K562 (cell line): ENCODE results near the gene OPRD1. TPM values are rescaled to one million over a fixed set of nuclear protein-coding genes. Genes with fewer than 3 reads are reported as not detected.

Experiments
- ATAC-seq: fragments of 200-7000 bp; cut with Tn5 transposase; 3 replicates; pipeline ENCODE4 v1.9.1; 2020; ENCODE audit warnings: moderate library complexity
- BruUV-seq: library from RNA; stranded (reverse); fragments of 400-500 nt; replicated peaks from 2 replicates; lab custom pipeline; 2021; lab: Mats Ljungman, UMichigan
- CTCF ChIA-PET: fragments of 300-600 bp; formaldehyde crosslinking; extraction: SDS; loops from one replicate; lab custom pipeline; 2021; ENCODE audit warnings: low intra/inter-chr PET ratio; lab: Yijun Ruan, JAX
- POLR2A ChIA-PET: fragments of 300-600, 350-650 bp; sonication (Branson Sonifier 250); formaldehyde crosslinking; extraction: SDS; loops from one replicate; lab custom pipeline; 2021; ENCODE audit warnings: antibody characterized with exemption, inconsistent platforms; lab: Yijun Ruan, JAX
- DNase-seq, 4 experiments: peaks; one replicate each; pipeline versions ENCODE4 v3.0.0 to v3.0.0-alpha.2; 2011 to 2018; ENCODE audit warnings: low spot score in 3 of 4, mixed read lengths in 3 of 4; ENCODE audit errors: extremely low read depth in 1 of 4
- FAIRE-seq: peaks from 2 replicates; lab custom pipeline; 2011; peaks lifted over from hg19 to GRCh38; lab: Jason Lieb, UNC
- H2AFZ ChIP-seq: 2 replicates; pipeline ENCODE4 v1.6.0; 2011; ENCODE audit warnings: low read depth, low read length, control low read depth, inconsistent platforms
- H3K27ac ChIP-seq: fragments of 200-600 bp; 3 replicates; pipeline ENCODE4 v1.8.0; 2011; ENCODE audit warnings: low read depth, mild to moderate bottlenecking, control low read depth, inconsistent platforms, low read length, moderate library complexity, mixed read lengths; ENCODE audit errors: extremely low read depth
- H3K27me3 ChIP-seq, 2 experiments: fragments of 300-600 bp in 1 of 2; 2 replicates in 1 of 2; 3 replicates in 1 of 2; pipeline versions ENCODE4 v1.6.0 to v1.8.0; 2011; ENCODE audit warnings: inconsistent platforms in 2 of 2, low read length in 2 of 2, mild to moderate bottlenecking in 1 of 2, mixed read lengths in 1 of 2, moderate library complexity in 1 of 2; ENCODE audit not compliant: control insufficient read depth in 2 of 2, insufficient read depth in 2 of 2
- H3K36me3 ChIP-seq: fragments of 300-600 bp; 3 replicates; pipeline ENCODE4 v1.8.0; 2011; ENCODE audit warnings: mild to moderate bottlenecking, low read length, inconsistent platforms; ENCODE audit not compliant: control insufficient read depth, insufficient read depth
- H3K4me1 ChIP-seq, 2 experiments: fragments of 200-600 bp in 1 of 2; replicated peaks in 1 of 2; 2 replicates in 1 of 2; 3 replicates in 1 of 2; pipeline versions ENCODE4 v1.5.1 to v1.8.0; 2011; ENCODE audit warnings: inconsistent platforms in 2 of 2, low read length in 2 of 2, mild to moderate bottlenecking in 1 of 2, mixed read lengths in 1 of 2, moderate library complexity in 1 of 2; ENCODE audit not compliant: control insufficient read depth in 2 of 2, insufficient read depth in 2 of 2
- H3K4me2 ChIP-seq: 2 replicates; pipeline ENCODE4 v1.6.1; 2011; ENCODE audit warnings: low read length, control low read depth, inconsistent platforms, mixed read lengths; ENCODE audit not compliant: insufficient read depth
- H3K4me3 ChIP-seq: fragments of 200-600 bp; sonication (generic), shearing (Covaris generic); 2 replicates; pipeline ENCODE4 v1.5.1; 2016; ENCODE audit warnings: control low read depth, inconsistent platforms
- H3K79me2 ChIP-seq: fragments of 200-600 bp; 3 replicates; pipeline ENCODE4 v1.8.0; 2011; ENCODE audit warnings: low read length, inconsistent platforms; ENCODE audit not compliant: control insufficient read depth, insufficient read depth
- H3K9ac ChIP-seq, 2 experiments: 2 replicates each; pipeline versions ENCODE4 v1.6.0 to v1.6.1; 2011; ENCODE audit warnings: low read depth in 2 of 2, low read length in 2 of 2, control low read depth in 1 of 2, inconsistent platforms in 1 of 2, mild to moderate bottlenecking in 1 of 2, mixed read lengths in 1 of 2; ENCODE audit not compliant: insufficient read depth in 1 of 2
- H3K9me1 ChIP-seq: one replicate; pipeline ENCODE4 v1.6.0; 2011; ENCODE audit warnings: inconsistent platforms, mild to moderate bottlenecking, low read length, moderate library complexity; ENCODE audit not compliant: control insufficient read depth, insufficient read depth
- H3K9me3 ChIP-seq: replicated peaks from 2 replicates; pipeline ENCODE4 v1.5.1; 2011; ENCODE audit warnings: low read depth, low read length, inconsistent platforms; ENCODE audit not compliant: control insufficient read depth, insufficient read depth
- H4K20me1 ChIP-seq: replicated peaks from 2 replicates; pipeline ENCODE4 v1.6.1; 2011; ENCODE audit warnings: low read length, inconsistent platforms, mixed read lengths; ENCODE audit not compliant: control insufficient read depth, insufficient read depth
- CSDE1 ChIP-seq, 2 experiments: fragments of 450-650 bp; IDR thresholded peaks; 2 replicates each; pipeline ENCODE4 v1.6.1; 2016; ENCODE audit warnings: mild to moderate bottlenecking in 1 of 2
- FOXA1 ChIP-seq: fragments of 450-650 bp; IDR thresholded peaks from 2 replicates; pipeline ENCODE4 v1.6.1; 2016; ENCODE audit warnings: mild to moderate bottlenecking, borderline replicate concordance
- ID3 ChIP-seq, 2 experiments: fragments of 250-450 bp in 1 of 2; fragments of 450-650 bp in 1 of 2; sonication (Bioruptor Pico) in 1 of 2; IDR thresholded peaks; 2 replicates each; pipeline versions ENCODE4 v1.6.1 to v1.8.0; 2016 to 2021; ENCODE audit warnings: mild to moderate bottlenecking in 2 of 2, moderate library complexity in 2 of 2, missing compliant biosample characterization in 1 of 2, missing genetic modification characterization in 1 of 2
- TEAD1 ChIP-seq, 2 experiments: fragments of 450-650 bp in 1 of 2; sonication (generic) in 1 of 2; formaldehyde crosslinking; IDR thresholded peaks; 2 replicates each; pipeline versions ENCODE4 v1.4.0 to v1.8.0; 2020 to 2022; ENCODE audit warnings: mild to moderate bottlenecking in 2 of 2, missing genetic modification reagents in 1 of 2
- ZMIZ1 ChIP-seq, 2 experiments: fragments of 150-350 bp in 1 of 2; IDR thresholded peaks; 2 replicates each; pipeline ENCODE4 v1.6.1; 2012 to 2016; ENCODE audit warnings: low read depth in 2 of 2, low read length in 2 of 2, mild to moderate bottlenecking in 1 of 2, moderate library complexity in 1 of 2
- ZNF318 ChIP-seq, 2 experiments: fragments of 450-650 bp; IDR thresholded peaks; 2 replicates each; pipeline ENCODE4 v1.6.1; 2016; ENCODE audit warnings: mild to moderate bottlenecking in 2 of 2, borderline replicate concordance in 1 of 2, low read depth in 1 of 2, moderate library complexity in 1 of 2
- ZNF77 ChIP-seq: fragments of 250-450 bp; sonication (Bioruptor Pico); IDR thresholded peaks from 2 replicates; pipeline ENCODE4 v1.5.0; 2020
- WGBS: fragments of 100-300 bp; shearing (Covaris generic); methylation state at CpG from one replicate; pipeline ENCODE4 v1.1.6; 2016; ENCODE audit warnings: low coverage, mixed read lengths; ENCODE audit not compliant: insufficient coverage; ENCODE audit errors: missing lambda C conversion rate; 5-methylcytosine and 5-hydroxymethylcytosine counted together
- in situ Hi-C: fragments of 300-500 bp; cut with MboI; formaldehyde crosslinking; loops from 4 replicates; pipeline ENCODE4 v1.15.0; 2018; ENCODE audit warnings: inconsistent platforms, mixed read lengths
- intact Hi-C: fragments of 100-400 bp; cut with micrococcal nuclease; formaldehyde crosslinking; loops from 2 replicates; pipeline ENCODE4 v1.14.2; 2022
- polyA plus RNA-seq, 8 experiments: library from polyadenylated mRNA; depleted of rRNA in 4 of 8; stranded (reverse) in 5 of 8; unstranded in 3 of 8; fragments of >200 nt; fragmentation: Nextera tagmentation in 2 of 8; fragmentation: Illumina TruSeq in 1 of 8; extraction: Ambion mirVana in 2 of 8; extraction: Trizol in 1 of 8; gene quantifications; 2 replicates each; pipeline versions ENCODE4 v1.2.1 to v1.2.3, GENCODE V29; 2011 to 2014; ENCODE audit warnings: inconsistent platforms in 1 of 8, missing spikeins in 1 of 8
- total RNA-seq, 7 experiments: library from RNA; depleted of rRNA in 6 of 7; stranded (reverse); fragments of >200 nt in 6 of 7; fragmentation: Illumina TruSeq in 2 of 7; extraction: Trizol in 2 of 7; gene quantifications; 2 replicates each; pipeline versions ENCODE4 v1.2.1 to v1.2.3, GENCODE V29; 2011 to 2021; ENCODE audit warnings: low replicate concordance in 1 of 7

Gene OPRD1
- total and polyA plus RNA-seq, 9 of the 15 experiments (the other 6 are each of a cell fraction or from before 2014, with no cell fraction given), result under 0.01 to 0.03 (median under 0.01) TPM; not detected in 6

- ATAC-seq (peak; percentile 77), FAIRE-seq (peak; percentile 89), DNase-seq (peak; percentile 84 to 99 (median 86))
- H3K4me3 ChIP-seq, result no peak overlapping the region
- peaks cover 16% of the 10 kb centered on the region for H3K79me2 ChIP-seq
- peak overlapping the region; percentile 66 for H3K4me2 ChIP-seq
- in situ Hi-C loops (loop anchor here (5.0 kb wide), 2 partner anchors 150 to 315 kb away; no protein-coding TSS in a partner anchor), intact Hi-C loops (loop anchor here (1.0 to 5.0 kb wide), 4 partner anchors 100 to 320 kb away; no protein-coding TSS in a partner anchor)
- no peaks in the 10 kb centered on the region for H3K36me3 ChIP-seq
- no peaks in the 10 kb centered on the region for H3K27me3 ChIP-seq
- H3K4me1 ChIP-seq, result peaks cover 52 to 56% of the 10 kb centered on the region in 2 experiments
- BruUV-seq, result no TSS peak
- no peaks in the 10 kb centered on the region for H3K9me1 ChIP-seq
- peak overlapping the region; percentile 42 to 60; a peak in 3 of 4 replicates for H3K9ac ChIP-seq
- CTCF ChIA-PET, result interaction anchor here (0.6 to 4.0 kb wide), 8 partner anchors 97 to 1465 kb away, joined by 3 to 61 read pairs (median 6); partner anchors contain the start of gene SRSF4
- peak overlapping the region; percentile 86 for H2AFZ ChIP-seq
- no peaks in the 10 kb centered on the region for H4K20me1 ChIP-seq
- peak overlapping the region; percentile 62 for H3K27ac ChIP-seq
- POLR2A ChIA-PET, result interaction anchor here (0.5 to 4.6 kb wide), 26 partner anchors 16 to 468 kb away, joined by 3 to 68 read pairs (median 3); partner anchors contain the start of genes RNU11, SRSF4 and TAF12
- WGBS, result 4% methylated on average over 13 of the region's 13 CpGs
- H3K9me3 ChIP-seq, result no peaks in the 10 kb centered on the region
- TF ChIP-seq CSDE1 (IDR thresholded peaks at IDR 0.05) (no peak), TEAD1 (CRISPR knock-in tag; IDR thresholded peaks at IDR 0.05) (peak; percentile 31 to 94; a peak in 2 of 4 replicates), ID3 (CRISPR knock-in tag; IDR thresholded peaks at IDR 0.05) (no peak), ID3 (tag; IDR thresholded peaks at IDR 0.05) (0 out of 2 replicates have a peak, but pooled peaks have one; percentile 74), ZMIZ1 (IDR thresholded peaks at IDR 0.05; ENCODE audit: low read depth in 2 of 2, low read length in 2 of 2) (peak; percentile 53 to 72; a peak in 2 of 4 replicates), FOXA1 (no peak), ZNF318 (IDR thresholded peaks at IDR 0.05; ENCODE audit: borderline replicate concordance in 1 of 2, low read depth in 1 of 2) (no peak), ZNF77 (no peak)
Observed at GRCh38 chr1:28882009-28882628, 70.1 kb downstream of the OPRD1 start.
